GM19397 (cell line): ENCODE measurements around the gene UBAC2.

ENCODE experiments used
- ATAC-seq: cut with Tn5 transposase; IDR thresholded peaks from one replicate; pipeline ENCODE4 v1.9.1; 2021; ENCODE audit warnings: mild to moderate bottlenecking, moderate library complexity; ENCODE audit not compliant: unreplicated experiment

The UBAC2 gene

GRCh38 chr13:99200432-99201167 lies at the start of gene UBAC2:
TSS of gene UBAC2 (plus strand) at chr13:99200854. CDS start at chr13:99200909, 55 bp downstream.
- ATAC-seq, result peak; percentile 87

GRCh38 chr13:99151516-99151915 lies 49.1 kb upstream of the UBAC2 start:
- peak; percentile 69 for ATAC-seq

GRCh38 chr13:99153219-99153618 lies 47.4 kb upstream of the UBAC2 start:
- ATAC-seq, result no peak

GRCh38 chr13:99154064-99154463 lies 46.6 kb upstream of the UBAC2 start:
- no peak for ATAC-seq

- no peak for ATAC-seq
Measured at GRCh38 chr13:99155821-99156220, 44.8 kb upstream of the UBAC2 start.

- no peak for ATAC-seq
Measured at GRCh38 chr13:99157046-99157445, 43.6 kb upstream of the UBAC2 start.

GRCh38 chr13:99158846-99159245 lies 41.8 kb upstream of the UBAC2 start:
- no peak for ATAC-seq

- ATAC-seq, result no peak
Measured at GRCh38 chr13:99159331-99160061, 41.2 kb upstream of the UBAC2 start.

GRCh38 chr13:99160415-99160814 lies 40.2 kb upstream of the UBAC2 start:
- ATAC-seq, result no peak

GRCh38 chr13:99161512-99161911 lies 39.1 kb upstream of the UBAC2 start:
- ATAC-seq, result no peak

GRCh38 chr13:99162567-99163361 lies 37.9 kb upstream of the UBAC2 start:
- no peak for ATAC-seq

GRCh38 chr13:99164226-99164625 lies 36.4 kb upstream of the UBAC2 start:
- ATAC-seq, result no peak

GRCh38 chr13:99165753-99166587 lies 34.7 kb upstream of the UBAC2 start:
- ATAC-seq, result no peak

GRCh38 chr13:99172951-99173350 lies 27.7 kb upstream of the UBAC2 start:
- no peak for ATAC-seq

- no peak for ATAC-seq
Measured at GRCh38 chr13:99173606-99174005, 27.0 kb upstream of the UBAC2 start.

- no peak for ATAC-seq
Measured at GRCh38 chr13:99174533-99175100, 26.0 kb upstream of the UBAC2 start.

- ATAC-seq, result peak; percentile 87
Measured at GRCh38 chr13:99176309-99177276, 24.1 kb upstream of the UBAC2 start.

GRCh38 chr13:99178636-99179035 lies 22.0 kb upstream of the UBAC2 start:
- peak; percentile 57 for ATAC-seq

GRCh38 chr13:99179460-99179859 lies 21.2 kb upstream of the UBAC2 start:
- ATAC-seq, result no peak
